Astrocyte of the hippocampus (primary cell): ENCODE data around the gene DLL3.

Experiments used
- DNase-seq: peaks from one replicate; pipeline ENCODE4 v3.0.0; 2011; ENCODE audit warnings: low read depth, low spot score

DLL3 gene

DNA sequence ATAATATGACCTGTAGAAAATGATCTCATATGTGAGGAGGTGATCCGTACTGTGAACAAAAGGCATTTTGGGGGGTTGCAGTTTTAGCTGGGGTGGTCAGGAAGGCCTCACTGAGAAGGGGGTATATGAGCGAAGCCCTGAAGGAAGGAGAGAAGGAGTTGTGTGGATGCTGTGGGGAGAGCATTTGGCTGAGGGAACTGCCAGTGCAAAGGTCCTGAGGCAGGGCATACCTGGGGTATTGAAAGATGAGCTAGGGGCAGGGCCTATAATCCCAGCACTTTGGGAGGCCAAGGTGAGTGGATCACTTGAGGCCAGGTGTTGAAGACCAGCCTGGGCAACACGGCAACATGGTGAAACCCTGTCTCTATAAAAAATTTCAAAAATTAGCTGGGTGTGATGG lies 18.7 kb downstream of the DLL3 start:
- DNase-seq, result no peak

DNA sequence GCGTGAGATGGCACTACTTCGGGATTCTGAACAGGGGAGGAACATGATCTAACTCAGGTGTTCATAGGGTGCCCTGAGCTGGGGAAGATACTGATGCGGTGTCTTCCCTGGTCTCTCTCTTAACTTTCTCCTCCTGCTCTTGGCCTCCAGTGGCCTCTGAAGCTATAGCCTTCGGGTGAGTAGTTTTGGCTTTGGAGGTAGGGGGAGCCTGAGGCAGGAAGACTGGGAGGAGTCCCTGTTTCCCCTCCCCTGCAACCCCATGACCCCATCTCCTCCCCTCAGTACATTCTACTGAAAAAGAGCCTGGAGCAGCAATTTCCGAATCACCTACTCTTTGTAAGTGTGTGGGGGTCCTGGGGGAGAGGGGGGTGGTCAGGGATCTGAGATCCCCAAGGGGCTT lies 19.7 kb downstream of the DLL3 start:
- no peak for DNase-seq

DNA sequence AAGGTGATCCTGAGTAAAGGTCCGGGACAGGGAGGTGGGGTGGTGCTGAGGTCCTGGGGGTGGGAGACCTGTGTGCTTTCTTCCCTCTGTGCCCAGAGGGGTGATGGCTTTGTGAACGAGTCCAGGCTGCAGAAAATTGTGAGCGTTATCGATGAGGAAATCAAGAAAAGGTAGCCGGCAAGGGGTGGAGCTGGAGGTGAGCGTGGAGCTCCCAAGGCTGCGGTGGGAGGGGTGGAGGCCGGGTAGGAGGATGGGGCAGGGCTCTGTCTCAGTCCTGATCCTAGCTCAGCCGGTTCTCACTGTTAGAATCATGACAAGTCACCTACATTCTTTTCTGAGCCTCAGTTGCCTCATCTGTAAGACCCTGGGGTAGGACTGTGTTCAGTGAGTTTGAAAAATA lies 20.2 kb downstream of the DLL3 start:
- no peak for DNase-seq

DNA sequence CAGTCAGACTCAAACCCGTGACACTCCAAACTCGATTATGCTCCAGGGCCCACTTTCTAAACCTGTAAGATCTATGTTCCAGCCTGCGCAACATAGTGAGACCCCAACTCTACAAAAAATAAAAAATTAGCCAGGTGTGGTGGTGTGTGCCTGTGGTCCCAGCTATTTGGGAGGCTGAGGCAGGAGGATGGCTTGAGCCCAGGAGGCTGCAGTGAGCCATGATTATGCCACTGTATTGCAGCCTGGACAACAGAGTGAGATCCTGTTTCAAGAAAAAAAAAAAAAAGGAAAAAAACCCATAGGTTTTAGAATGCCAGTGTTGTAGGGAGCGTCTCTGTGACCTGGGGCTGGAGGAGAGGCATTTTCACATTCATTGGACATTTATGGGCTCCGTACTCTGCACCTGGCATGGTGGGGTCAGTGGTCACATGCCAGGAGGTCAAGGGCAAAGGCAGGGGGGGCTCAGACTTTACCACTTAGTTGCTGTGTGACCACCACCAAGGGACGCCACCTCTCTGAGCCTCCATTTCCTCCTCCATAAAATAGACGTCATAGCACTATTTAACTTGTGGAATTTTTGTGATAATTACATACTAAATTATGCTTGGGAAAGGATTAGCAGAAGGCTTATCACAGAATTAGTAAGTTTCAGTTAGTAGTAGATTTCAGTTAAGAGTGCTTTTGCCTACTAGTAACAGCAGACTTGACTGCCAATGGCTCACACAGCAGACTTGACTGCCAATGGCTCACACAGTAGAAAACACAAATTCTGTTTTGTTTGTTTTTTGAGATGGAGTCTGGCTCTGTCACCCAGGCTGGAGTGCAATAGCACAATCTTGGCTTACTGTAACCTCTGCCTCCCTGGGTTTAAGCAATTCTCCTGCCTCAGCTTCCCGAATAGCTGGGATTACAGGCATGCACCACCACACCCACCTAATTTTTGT lies 22.1 kb downstream of the DLL3 start:
- DNase-seq, result no peak

DNA sequence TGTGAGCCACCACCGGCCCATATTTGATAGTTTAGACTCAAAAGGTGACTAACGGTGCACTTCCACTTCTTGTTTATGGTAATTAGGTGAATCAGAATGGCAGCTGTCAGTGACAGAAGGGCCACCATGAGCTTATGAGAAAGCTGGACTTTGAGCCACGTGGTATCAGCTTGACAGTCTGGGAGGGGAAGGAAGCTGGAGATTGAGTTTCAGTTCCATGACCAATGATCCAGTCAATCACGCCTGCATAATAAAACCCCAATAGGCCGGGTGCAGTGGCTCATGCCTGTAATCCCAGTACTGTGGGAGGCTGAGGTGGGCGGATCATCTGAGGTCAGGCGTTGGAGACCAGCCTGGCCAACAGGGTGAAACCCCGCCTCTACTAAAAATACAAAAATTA lies 25.7 kb downstream of the DLL3 start:
- no peak for DNase-seq

DNA sequence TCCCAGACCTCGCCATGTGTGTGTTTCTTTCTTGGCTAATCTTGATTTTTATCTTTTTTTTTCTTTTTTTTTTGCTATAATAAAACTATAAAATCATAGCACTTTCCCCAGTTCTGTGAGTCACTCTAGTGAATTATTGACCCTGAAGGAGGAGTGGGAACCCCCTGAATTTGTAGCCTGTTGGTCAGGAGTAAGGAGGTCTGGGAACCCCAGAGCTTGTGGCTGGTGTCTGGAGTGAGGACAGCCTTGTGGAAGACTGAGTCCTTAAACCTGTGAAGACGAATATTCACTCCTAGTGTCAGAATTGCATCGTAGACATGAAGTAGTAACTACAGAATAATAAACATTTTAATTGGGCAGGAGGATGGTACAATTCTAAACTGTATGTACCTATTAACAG lies 26.5 kb downstream of the DLL3 start:
- no peak for DNase-seq

DNA sequence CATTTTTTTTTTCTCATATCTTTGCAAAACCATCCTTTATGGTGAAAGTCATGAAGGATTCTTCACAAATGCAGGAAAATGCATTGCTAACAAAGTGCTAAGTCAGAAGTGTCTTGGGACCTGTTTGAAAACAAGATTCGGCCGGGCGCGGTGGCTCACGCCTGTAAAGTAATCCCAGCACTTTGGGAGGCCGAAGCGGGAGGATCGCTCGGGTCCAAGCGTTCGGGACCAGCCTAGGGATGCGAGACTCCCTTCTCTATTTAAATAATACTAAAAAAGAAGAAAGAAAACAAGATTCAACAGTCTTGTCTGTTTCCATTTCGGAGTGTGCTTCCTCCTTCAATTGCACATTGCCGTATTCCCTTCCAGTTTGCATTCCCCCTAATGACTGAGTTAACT lies 33.1 kb downstream of the DLL3 start:
- no peak for DNase-seq

DNA sequence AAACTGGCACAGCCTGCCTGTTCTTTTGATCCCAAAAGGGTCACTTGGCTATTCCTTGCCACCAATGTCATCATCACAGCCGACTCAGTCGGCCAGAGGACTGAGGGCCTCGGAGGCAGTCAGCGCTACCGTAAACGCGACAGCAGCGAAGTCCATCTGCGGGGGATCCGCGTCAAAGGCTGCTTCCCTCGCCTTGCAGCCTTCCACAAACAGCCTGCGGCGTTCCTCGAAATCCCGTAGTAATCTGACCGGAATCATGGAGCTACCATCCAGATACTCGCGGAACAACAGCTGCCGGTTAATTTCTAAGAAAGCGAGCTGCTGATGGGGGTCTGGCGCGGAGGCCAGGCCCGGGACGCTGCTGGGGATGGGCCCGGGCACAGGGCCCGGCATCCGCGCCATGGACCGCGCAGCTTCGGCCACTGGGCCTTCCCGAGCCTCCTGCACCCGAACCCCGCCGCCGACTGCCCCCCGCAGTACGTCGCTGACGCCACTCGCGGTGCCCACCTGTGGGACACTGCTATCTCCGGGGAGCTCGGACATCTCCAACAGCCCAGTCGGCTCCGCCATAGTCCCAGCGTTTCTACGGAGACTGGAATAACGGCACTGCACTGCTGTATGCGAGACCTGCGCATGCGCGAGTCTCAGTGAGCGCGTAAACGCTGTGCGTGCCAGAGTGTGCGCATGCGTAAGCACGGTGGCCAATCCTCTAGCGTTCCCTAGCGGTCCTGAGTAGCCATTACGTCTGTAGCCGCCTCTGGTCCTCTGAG lies 33.7 kb downstream of the DLL3 start, which contains the start of gene EID2B:
EID2B (minus strand) TSS at position 620 of the 770 bp plus-strand sequence; CDS start at position 570, 50 bp downstream.
- peak; percentile 99 for DNase-seq

DNA sequence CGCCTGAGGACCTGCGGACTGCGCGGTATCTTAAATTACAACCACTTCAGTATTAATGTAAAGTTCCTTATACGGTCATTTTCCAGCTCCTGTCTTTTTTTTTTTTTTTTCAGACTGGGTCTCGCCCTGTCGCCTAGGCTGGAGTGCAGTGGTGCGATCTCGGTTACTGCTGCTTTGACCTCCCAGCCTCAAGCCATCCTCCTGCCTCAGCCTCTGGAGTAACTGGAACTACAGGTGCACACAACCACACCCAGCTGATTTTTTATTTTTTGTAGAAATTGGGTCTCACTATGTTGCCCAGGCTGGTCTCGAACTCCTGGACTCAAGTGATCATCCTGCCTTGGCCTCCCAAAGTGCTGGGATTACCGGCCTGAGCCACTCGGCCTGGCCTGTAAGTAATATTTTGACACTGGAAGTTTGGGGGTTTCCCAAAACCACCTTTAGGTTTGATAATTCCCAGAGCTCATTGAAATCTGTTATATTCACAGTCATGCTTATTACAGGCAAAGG lies 34.3 kb downstream of the DLL3 start:
- DNase-seq, result no peak

DNA sequence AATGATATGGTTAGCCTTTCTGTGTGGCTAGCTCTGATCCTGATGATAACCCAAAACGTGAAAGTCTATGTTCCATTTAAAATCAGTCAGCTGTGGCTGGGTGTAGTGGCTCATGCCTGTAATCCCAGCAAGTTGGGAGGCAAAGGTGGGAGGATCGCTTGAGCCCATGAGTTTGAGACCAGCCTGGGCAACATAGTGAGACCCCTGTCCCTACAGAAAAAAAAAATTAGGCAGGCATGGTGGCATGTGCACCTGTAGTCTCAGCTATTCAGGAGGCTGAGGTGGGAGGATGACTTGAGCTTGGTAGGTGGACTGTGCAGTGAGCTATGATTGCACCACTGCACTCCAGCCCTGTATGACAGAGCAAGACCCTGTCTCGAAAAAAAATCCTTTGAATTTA lies 35.0 kb downstream of the DLL3 start:
- no peak for DNase-seq

DNA sequence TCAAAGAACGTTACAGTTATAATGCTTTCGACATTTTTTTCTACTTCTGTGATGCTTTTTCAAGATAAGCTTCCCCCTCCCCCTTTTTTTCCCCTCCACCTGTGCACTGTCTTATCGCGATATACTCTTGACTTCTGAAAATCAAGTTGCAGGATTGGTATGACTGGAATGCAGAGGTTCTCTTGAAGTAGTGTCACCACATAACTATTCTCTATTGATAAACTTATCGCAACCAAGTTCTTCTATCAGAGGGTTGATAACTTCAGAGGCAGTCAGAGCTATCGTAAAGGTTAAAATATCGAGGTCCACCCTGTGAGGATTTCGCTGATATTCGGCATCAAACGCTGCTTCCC lies 40.4 kb downstream of the DLL3 start:
- peak; percentile 59 for DNase-seq

DNA sequence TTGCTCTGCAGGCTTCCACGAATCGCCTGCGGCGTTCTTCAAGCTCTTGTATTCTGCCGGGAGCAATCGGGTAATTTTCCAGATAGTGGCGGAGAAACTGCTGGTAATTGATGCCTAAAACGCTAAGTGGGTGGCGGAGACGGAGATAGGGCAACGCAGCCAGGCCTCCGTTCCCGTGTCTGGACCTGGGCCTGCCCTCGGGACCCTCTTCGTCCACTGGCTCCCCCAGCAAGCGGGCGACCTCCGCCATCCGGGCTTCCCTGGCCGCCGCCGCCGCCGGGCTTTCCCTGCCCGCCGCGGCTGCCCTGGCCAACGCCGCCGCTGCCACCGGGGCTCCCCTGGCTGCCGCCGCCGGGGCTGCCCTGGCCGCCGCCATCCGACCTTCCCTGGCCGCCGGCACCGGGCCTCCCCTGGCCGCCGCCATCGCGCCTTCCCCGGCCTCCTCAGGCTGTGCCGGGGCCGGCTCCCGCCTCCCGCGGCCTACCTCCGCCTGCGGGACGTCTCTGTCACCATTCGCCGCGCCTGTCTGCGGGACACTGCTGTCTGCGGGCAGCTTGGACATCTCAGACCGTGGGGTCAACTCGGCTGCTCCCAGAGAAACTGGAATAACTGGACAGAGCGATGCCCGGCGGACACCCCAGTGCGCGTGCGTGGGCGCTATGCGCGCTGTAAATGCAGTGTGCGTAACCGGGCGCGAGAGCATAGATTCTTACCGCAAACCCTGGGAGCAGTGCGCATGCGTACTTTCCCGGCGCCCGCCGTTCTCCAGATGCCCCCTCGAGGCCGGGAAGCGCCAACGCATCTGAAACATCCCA lies 41.0 kb downstream of the DLL3 start, which contains the start of gene EID2:
EID2 (minus strand) TSS at position 644 of the 815 bp plus-strand sequence; CDS start at position 562, 82 bp downstream.
- peak; percentile 97 for DNase-seq

DNA sequence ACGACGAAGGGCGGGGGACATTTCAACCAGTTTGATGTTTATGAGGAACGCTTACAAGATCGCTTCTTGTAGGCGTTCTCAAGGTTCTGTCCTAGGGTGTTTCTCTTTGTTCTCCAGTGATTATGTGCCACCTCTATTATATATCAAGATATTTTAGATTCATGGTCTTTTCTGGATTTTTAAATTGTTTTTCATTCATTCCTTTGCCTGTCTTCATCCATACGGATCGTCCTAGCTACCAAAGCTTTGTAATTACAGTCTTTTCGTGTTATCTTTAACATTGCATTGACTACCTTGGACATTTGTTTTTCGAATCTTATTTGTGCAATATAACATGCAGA lies 41.6 kb downstream of the DLL3 start:
- no peak for DNase-seq

DNA sequence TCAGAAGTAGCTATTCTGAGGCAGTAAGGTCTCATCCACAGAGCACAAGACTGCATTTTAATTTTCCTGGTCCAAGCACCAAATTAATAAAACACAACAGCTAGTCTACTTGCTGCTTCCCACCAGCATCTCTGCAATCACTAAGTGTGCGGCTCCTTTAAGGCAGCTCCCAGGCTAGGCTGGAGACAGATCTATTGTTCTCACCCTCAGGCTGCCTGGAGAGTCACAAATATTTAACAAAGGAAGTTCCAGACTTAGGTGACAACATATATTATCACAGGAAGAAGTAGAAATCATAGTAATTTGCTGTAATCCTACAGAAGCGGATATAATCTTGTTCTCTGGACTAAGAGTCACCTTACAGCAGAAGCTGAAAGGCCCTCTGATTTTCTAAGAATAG lies 43.5 kb downstream of the DLL3 start:
- no peak for DNase-seq

DNA sequence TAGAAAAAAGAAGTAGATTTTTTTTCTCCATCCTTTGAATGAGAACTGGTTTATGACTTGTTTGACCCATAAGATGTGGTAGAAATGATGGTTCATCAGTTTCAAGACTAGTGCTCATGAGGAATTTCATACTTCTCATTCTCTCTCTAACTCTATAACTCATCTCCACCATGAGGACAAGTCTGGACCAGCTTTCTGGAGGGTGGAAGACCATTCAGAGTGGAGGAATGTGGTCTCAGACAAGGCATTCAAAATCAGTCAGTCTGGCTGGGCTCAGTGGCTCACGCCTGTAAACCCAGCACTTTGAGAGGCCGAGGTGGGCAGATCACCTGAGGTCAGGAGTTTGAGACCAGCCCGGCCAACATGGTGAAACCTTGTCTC lies 44.7 kb downstream of the DLL3 start:
- no peak for DNase-seq

DNA sequence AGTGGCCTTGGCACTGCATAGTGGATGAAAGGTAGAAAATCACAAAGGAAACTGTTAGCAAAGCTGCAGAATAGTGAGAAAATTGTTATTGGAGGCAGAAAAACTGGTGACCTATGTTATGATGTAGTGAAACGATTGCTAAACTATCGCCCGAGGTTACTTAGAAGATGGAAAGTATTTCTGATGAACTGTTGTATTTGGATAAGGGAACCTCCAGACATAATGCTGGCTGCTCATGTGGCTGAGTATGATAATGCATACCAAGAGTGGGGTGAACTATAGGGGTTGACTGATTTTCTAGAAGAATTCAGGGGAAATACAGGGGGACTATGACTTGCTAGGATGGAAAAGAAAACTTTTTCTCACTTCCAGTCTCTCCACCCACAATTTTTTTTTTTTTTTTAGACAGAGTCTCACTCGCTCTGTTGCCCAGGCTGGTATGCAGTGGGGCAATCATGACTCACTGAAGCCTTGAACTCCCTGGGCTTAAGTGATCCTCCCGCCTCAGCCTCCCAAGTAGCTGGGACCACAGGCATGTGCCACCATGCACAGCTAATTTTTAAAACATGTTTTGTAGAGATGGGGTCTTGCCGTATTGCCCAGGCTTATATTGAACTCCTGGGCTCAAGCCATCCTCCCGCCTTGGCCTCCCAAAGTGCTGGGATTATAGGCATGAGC lies 45.6 kb downstream of the DLL3 start:
- DNase-seq, result peak; percentile 13

DNA sequence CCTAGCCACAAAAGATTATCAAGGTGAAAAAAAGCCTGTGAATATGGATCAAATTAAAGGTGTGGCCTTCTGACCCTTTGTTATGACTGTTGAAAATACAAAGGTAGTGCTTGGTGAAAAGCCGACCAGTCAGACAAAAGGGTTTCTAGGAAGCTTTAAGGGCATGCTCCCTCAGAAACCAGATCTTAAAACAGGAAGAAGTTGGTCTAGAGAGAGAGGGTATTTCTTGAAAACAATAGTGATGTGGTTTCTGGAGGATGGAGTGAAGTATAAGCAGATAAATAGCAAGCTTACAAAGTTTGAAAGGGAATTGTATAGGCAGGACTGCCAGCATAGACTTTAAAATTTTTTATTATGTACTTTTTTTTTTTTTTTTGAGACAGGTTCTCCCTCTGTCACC lies 46.2 kb downstream of the DLL3 start:
- no peak for DNase-seq

DNA sequence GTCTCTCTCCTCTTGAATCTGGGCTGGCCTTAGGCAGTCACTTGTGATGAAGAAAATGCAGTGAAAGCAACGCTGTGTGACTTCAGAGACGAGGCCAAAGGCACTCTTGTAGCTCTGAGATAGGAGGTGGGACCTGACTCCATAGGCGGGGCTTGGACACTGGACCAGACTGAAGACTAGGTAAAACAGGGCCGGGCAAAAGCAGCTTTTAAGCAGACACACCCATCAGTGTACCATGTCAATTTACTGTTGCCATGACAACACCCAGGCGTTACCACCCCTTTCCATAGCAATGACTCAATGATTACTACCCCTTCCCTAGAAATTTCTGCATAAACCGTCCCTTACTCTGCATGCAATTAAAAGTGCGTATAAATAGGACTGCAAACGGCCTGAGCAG lies 47.9 kb downstream of the DLL3 start:
- no peak for DNase-seq

DNA sequence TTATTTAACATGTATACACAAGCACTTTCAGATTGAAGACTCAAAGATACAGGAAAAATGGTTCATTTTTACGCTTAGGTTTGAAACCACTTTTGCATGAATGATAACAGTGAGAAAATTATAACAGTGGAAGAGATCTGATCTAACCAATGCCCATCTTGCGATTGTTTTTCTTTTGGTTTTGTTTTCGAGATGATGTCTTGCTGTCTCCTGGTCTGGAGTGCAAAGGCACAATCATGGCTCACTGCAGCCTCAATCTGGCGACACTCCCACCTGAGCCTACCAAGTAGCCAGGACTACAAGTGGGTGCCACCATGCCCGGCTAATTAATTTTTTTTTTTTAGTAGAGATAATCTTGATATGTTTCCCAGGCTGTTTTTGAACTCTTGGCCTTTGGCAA lies 51.5 kb downstream of the DLL3 start:
- no peak for DNase-seq

DNA sequence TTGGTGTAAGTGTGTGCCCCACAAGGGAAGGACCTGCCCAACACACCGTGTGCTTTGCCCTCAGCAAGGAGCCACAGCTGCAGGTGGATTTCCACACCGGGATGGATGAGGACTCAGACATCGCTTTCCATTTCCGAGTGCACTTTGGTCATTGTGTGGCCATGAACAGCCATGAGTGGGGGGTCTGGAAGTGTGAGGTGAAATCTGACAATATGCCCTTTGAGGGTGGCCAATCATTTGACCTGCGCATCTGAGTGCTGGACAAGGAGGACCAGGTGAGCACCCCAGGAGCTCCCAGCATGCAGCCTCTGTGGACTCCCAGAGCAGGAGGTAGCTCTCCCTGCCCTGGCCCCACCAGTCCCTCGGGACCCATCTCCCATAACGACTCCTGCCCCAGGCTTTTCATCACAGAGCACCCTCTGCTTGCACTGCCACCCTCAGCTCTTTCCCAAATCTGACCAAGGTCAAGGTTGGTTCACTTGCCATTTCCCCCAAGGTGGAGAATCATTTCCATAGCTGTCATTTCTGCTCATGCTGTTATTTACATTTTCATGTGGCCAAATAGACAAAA lies 54.4 kb downstream of the DLL3 start:
- no peak for DNase-seq
